ENCODE results near the gene RAVER1.
"Not testable (repeated sequence)": the region's sequence is repeated elsewhere in the genome, so short reads cannot be mapped to it uniquely, and the experiment has no call there.

RAVER1 gene

DNA sequence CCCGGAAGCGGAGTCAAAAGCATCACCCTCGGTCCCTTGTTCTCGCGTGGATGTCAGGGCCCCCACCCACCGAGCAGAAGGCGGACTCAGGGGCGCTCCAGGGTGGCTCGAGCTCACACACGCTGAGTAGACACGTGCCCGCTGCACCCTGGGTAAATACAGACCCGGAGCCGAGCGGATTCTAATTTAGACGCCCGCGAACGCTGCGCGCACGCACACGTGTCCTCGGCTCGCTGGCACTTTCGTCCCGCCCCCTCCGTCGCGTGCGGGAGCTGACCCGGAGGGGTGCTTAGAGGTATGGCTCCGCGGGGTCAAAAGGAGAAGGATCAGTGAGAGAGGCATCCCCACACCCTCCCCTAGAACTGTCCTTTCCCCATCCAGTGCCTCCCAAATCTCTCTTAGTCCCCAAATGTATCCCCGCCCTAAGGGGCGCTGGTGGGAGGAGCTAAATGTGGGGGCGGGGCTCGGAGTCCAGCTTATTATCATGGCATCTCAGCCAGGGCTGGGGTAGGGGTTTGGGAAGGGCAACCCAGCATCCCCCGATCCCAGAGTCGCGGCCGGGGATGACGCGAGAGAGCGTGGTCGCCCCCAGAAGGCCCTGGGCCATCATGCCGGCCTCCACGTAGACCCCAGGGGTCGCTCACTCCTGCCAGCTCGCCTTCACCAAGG is 44.0 kb downstream of the RAVER1 start:
- peak; percentile 86 for DNase-seq

- DNase-seq, result peak; percentile 76
Measured at GRCh38 chr19:10288662-10289166, 44.6 kb downstream of the RAVER1 start.

GRCh38 chr19:10286803-10287737 is 46.3 kb downstream of the RAVER1 start, which contains the start of gene ICAM4:
Gene ICAM4 (plus strand): TSS chr19:10286955. CDS start chr19:10287013, 58 bp downstream.
- DNase-seq, result peak; percentile 59

DNA sequence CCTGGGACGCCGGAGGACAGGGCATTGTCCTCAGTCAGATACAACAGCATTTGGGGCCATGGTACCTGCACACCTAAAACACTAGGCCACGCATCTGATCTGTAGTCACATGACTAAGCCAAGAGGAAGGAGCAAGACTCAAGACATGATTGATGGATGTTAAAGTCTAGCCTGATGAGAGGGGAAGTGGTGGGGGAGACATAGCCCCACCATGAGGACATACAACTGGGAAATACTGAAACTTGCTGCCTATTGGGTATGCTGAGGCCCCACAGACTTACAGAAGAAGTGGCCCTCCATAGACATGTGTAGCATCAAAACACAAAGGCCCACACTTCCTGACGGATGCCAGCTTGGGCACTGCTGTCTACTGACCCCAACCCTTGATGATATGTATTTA is 47.9 kb downstream of the RAVER1 start:
- peak; percentile 51 for DNase-seq

DNA sequence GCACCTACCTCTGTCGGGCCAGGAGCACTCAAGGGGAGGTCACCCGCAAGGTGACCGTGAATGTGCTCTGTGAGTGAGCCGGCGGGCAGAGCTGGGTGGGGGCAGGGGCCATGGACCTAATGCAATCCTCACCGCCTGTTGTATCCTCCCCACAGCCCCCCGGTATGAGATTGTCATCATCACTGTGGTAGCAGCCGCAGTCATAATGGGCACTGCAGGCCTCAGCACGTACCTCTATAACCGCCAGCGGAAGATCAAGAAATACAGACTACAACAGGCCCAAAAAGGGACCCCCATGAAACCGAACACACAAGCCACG is 48.4 kb downstream of the RAVER1 start:
- no peak for DNase-seq

GRCh38 chr19:10284065-10284959 is 49.0 kb downstream of the RAVER1 start:
- no peak for DNase-seq

DNA sequence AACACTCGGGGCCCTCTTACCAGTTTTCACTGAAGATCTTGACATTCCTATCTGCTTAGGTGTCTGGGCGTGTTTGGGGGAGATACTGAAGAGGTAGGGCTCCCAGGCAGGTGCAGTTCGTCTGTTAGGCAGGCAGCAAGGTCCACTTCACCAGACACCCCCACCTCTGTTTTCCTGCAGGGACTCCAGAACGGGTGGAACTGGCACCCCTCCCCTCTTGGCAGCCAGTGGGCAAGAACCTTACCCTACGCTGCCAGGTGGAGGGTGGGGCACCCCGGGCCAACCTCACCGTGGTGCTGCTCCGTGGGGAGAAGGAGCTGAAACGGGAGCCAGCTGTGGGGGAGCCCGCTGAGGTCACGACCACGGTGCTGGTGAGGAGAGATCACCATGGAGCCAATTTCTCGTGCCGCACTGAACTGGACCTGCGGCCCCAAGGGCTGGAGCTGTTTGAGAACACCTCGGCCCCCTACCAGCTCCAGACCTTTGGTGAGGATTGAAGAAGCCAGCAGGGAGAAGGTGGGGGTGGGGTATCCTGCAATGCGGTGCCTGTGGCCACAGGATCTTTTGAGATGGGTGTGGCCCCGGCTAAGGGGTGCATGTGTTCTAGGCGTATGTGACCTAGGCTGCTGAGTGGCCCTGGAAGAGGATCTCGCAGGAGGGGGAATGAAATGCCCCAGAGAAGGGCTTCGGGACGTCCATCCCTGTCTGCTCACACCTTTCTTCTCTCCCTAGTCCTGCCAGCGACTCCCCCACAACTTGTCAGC is 49.8 kb downstream of the RAVER1 start:
- DNase-seq, result no peak

GRCh38 chr19:10282043-10282442 is 51.3 kb downstream of the RAVER1 start:
- DNase-seq, result not testable (repeated sequence)

GRCh38 chr19:10279737-10280442 is 53.4 kb downstream of the RAVER1 start:
- DNase-seq, result peak; percentile 32

GRCh38 chr19:10278935-10279334 is 54.4 kb downstream of the RAVER1 start:
- DNase-seq, result no peak

DNA sequence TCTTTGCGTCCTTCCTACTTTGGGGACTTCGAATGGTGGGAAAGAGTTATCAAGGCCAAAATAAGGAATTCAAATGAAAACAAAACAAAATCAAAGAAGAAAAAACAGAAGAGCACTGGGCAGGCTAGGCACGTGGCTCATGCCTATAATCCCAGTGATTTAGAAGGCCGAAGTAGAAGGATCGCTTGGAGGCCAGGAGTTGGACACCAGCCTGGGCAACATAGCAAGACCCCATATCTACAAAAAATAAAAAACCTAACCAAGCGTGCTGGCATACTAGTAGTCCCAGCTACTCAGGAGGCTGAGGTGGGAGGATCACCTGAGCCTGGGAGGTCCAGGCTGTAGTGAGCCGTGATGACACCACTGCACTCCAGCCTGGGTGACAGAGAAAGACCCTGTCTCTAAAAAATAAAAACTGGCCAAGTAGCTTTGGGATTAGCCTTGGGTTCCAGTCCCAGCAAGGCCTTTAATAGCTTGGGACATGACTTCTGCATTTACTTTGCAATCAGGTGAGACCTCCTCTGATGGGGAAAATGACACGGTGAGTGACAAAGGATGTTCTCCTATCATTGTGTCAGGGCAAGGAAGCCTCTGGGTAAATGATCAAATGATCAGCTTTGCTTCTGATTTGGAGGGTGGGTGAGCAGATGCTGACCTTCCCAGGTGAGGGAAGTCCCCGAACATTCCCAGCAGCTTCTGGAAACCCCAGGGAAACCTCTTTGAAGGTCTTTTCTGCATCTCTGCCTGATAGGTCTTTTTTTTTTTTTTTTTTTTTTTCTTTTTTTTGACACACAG is 55.3 kb downstream of the RAVER1 start:
- DNase-seq, result no peak

DNA sequence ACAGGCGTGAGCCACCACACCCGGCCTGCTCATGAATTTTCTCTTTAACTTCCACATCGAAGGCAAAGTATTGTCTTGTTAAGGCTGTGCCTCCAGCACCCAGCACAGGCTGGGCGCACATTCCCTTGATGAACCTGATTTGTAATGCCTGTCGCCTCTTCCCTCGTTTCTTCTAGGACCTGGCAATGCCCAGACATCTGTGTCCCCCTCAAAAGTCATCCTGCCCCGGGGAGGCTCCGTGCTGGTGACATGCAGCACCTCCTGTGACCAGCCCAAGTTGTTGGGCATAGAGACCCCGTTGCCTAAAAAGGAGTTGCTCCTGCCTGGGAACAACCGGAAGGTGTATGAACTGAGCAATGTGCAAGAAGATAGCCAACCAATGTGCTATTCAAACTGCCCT is 58.7 kb downstream of the RAVER1 start:
- DNase-seq, result no peak

DNA sequence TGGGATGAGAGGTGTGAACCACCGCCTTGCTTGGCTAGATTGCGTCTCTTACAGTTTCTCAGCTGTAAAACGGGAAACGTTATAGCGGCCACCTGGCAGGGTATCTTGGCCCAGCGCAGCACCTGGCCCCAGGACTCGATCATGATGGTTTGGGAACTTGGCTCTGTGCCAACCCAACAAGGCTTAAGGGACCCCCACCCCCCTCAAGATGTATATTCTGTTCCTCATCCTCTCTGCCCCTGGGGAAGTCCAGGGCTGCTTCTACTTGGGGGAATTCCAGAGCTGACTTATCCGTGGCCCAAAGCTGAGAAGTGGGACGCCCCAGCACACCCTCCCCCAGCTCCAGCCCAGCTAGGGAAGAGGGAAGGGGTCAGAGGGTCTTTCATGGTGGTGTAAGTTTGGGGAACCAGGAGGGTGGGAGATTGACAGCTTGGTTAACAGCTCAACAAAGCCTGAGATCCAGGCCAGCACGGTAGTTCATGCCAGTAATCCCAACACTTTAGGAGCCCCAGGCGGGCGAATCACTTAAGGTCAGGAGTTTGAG is 61.7 kb downstream of the RAVER1 start:
- no peak for DNase-seq

- DNase-seq, result peak; percentile 30
Measured at GRCh38 chr19:10270616-10271394, 62.5 kb downstream of the RAVER1 start, which contains the start of gene ICAM1. Gene ICAM1 (plus strand): TSS chr19:10271120. CDS start chr19:10271160, 40 bp downstream.

- peak; percentile 72 for DNase-seq
Measured at GRCh38 chr19:10270180-10270615, 63.1 kb downstream of the RAVER1 start.

GRCh38 chr19:10269333-10270179 is 63.8 kb downstream of the RAVER1 start:
- peak; percentile 80 for DNase-seq

GRCh38 chr19:10268071-10268470 is 65.3 kb downstream of the RAVER1 start:
- no peak for DNase-seq

DNA sequence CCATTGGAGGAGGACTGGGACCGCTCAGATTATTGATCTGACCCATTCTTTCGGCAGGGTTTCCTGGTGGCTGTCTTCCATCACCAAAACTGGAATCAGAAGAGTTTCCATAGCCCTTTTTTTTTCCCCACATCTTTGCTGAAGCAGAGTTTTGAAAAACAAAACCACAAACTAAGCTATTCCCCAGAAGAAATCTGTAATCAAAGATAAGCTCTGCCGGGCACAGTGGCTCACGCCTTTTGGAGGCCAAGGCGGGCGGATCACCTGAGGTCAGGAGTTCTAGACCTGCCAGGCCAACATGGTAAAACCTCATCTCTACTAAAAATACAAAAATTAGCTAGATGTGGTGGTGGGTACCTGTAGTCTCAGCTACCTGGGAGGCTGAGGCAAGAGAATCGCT is 66.6 kb downstream of the RAVER1 start:
- DNase-seq, result no peak

Data from GDM1 (cell line).